KMS-11 (cell line): Measurements from ENCODE around the gene PEX16.

Experiments
- H2AFZ ChIP-seq: fragments of 200-600 bp; sonication (generic); 2 replicates; pipeline ENCODE4 v1.6.1; 2016; ENCODE audit warnings: antibody characterized with exemption, mixed run types, low read depth
- H3K27ac ChIP-seq: fragments of 200-600 bp; sonication (generic); 2 replicates; pipeline ENCODE4 v1.6.1; 2016; ENCODE audit warnings: mild to moderate bottlenecking, mixed run types
- H3K27me3 ChIP-seq: fragments of 200-600 bp; sonication (generic); 2 replicates; pipeline ENCODE4 v1.6.1; 2017; ENCODE audit warnings: mild to moderate bottlenecking, low read depth, mixed run types, moderate library complexity; ENCODE audit not compliant: insufficient read depth
- H3K36me3 ChIP-seq: fragments of 200-600 bp; sonication (generic); 2 replicates; pipeline ENCODE4 v1.6.1; 2017; ENCODE audit warnings: mild to moderate bottlenecking, mixed run types; ENCODE audit not compliant: insufficient read depth
- H3K4me1 ChIP-seq: fragments of 200-600 bp; sonication (generic); 2 replicates; pipeline ENCODE4 v1.6.1; 2016; ENCODE audit warnings: mild to moderate bottlenecking, low read depth, mixed run types; ENCODE audit not compliant: poor library complexity, severe bottlenecking
- H3K4me2 ChIP-seq: fragments of 200-600 bp; sonication (generic); 2 replicates; pipeline ENCODE4 v1.7.0; 2016; ENCODE audit warnings: mild to moderate bottlenecking, mixed run types
- H3K4me3 ChIP-seq: fragments of 200-600 bp; sonication (generic); IDR thresholded peaks from 2 replicates; pipeline ENCODE4 v1.6.1; 2017; ENCODE audit warnings: low read depth, low read length, mixed read lengths; ENCODE audit not compliant: insufficient read depth
- H3K79me2 ChIP-seq: fragments of 200-600 bp; sonication (generic); 2 replicates; pipeline ENCODE4 v1.6.1; 2016; ENCODE audit warnings: low read depth, mixed run types; ENCODE audit not compliant: insufficient read depth
- H3K9ac ChIP-seq: fragments of 200-600 bp; sonication (generic); 2 replicates; pipeline ENCODE4 v1.6.1; 2016; ENCODE audit warnings: mild to moderate bottlenecking, mixed run types
- H4K20me1 ChIP-seq: fragments of 200-600 bp; sonication (generic); 2 replicates; pipeline ENCODE4 v1.6.1; 2016; ENCODE audit warnings: mild to moderate bottlenecking, mixed run types; ENCODE audit not compliant: insufficient read depth
- TF ChIP-seq, protein P1 (sequence below): fragments of 200-600 bp; sonication (generic); conservative IDR thresholded peaks from 2 replicates; pipeline ENCODE4 v1.6.1; 2017; ENCODE audit warnings: low read depth, mild to moderate bottlenecking, antibody characterized with exemption, low read length, moderate library complexity, mixed read lengths

Gene PEX16

GRCh38 chr11:45913942-45914635 is 3.6 kb downstream of the PEX16 start:
- Histone ChIP-seq H3K27me3 (no peaks in the 10 kb centered on the region), H3K9ac (no peak overlapping the region), H3K27ac (no peak overlapping the region), H3K79me2 (peaks cover 14% of the 10 kb centered on the region), H3K4me1 (peaks cover 15% of the 10 kb centered on the region), H3K36me3 (no peaks in the 10 kb centered on the region), H2AFZ (no peak overlapping the region), H4K20me1 (no peaks in the 10 kb centered on the region), H3K4me2 (no peak overlapping the region), H3K4me3 (no peak overlapping the region)
- TF ChIP-seq, protein P1, sequence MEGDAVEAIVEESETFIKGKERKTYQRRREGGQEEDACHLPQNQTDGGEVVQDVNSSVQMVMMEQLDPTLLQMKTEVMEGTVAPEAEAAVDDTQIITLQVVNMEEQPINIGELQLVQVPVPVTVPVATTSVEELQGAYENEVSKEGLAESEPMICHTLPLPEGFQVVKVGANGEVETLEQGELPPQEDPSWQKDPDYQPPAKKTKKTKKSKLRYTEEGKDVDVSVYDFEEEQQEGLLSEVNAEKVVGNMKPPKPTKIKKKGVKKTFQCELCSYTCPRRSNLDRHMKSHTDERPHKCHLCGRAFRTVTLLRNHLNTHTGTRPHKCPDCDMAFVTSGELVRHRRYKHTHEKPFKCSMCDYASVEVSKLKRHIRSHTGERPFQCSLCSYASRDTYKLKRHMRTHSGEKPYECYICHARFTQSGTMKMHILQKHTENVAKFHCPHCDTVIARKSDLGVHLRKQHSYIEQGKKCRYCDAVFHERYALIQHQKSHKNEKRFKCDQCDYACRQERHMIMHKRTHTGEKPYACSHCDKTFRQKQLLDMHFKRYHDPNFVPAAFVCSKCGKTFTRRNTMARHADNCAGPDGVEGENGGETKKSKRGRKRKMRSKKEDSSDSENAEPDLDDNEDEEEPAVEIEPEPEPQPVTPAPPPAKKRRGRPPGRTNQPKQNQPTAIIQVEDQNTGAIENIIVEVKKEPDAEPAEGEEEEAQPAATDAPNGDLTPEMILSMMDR = no peak

DNA sequence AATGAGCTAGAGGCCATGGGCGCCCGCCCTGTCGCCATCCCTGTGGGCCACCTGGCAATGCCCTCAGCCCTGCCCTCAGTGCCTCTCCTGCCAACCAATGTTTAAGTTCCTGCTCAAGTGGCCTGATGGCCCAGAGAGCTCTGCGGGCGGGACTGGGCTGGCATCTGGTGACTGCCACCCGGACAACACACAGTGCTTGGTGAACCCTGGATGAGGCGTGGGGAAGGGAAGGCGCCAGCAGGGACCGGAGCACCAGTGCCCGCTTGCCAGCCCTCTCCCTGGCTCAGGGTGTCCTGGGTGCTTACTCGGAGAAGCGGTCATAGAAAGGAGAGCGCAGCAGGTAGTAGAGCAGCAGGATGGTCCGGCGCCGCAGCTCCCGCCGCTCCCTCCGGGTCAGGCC is 4.2 kb downstream of the PEX16 start:
- Histone ChIP-seq H3K4me1 (peaks cover 11% of the 10 kb centered on the region), H2AFZ (no peak overlapping the region), H4K20me1 (no peaks in the 10 kb centered on the region), H3K4me2 (no peak overlapping the region), H3K9ac (no peak overlapping the region), H3K79me2 (peaks cover 14% of the 10 kb centered on the region), H3K4me3 (no peak overlapping the region), H3K27ac (no peak overlapping the region), H3K36me3 (no peaks in the 10 kb centered on the region), H3K27me3 (no peaks in the 10 kb centered on the region)
- TF ChIP-seq, protein P1 = no peak

DNA sequence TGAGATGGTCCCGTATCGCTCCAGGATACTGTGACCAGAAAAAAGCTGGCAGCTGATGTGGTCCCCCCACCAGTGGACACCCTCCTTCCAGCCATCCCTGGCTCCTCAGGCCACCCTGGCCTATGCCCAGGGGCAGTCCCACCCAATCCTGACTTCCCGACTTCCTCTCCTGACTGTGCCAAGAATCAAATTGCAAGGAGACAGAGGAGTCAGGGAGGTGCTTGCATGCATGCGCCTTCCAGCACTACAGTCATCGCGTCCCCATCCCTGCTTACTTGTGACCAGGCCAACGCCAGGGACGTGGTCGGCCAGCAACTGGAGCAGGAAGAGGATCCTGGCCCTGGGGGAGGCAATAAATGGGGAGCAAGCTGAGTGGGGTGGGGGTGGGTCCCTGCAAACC is 7.1 kb downstream of the PEX16 start:
- TF ChIP-seq, protein P1 = no peak
- H3K9ac ChIP-seq = no peak overlapping the region
- no peaks in the 10 kb centered on the region for H3K79me2 ChIP-seq
- H3K4me1 ChIP-seq = no peaks in the 10 kb centered on the region
- H3K27ac ChIP-seq = no peak overlapping the region
- no peak overlapping the region for H3K4me3 ChIP-seq
- H3K4me2 ChIP-seq = no peak overlapping the region
- H2AFZ ChIP-seq = no peak overlapping the region
- no peaks in the 10 kb centered on the region for H3K36me3 ChIP-seq
- no peaks in the 10 kb centered on the region for H4K20me1 ChIP-seq
- no peaks in the 10 kb centered on the region for H3K27me3 ChIP-seq

DNA sequence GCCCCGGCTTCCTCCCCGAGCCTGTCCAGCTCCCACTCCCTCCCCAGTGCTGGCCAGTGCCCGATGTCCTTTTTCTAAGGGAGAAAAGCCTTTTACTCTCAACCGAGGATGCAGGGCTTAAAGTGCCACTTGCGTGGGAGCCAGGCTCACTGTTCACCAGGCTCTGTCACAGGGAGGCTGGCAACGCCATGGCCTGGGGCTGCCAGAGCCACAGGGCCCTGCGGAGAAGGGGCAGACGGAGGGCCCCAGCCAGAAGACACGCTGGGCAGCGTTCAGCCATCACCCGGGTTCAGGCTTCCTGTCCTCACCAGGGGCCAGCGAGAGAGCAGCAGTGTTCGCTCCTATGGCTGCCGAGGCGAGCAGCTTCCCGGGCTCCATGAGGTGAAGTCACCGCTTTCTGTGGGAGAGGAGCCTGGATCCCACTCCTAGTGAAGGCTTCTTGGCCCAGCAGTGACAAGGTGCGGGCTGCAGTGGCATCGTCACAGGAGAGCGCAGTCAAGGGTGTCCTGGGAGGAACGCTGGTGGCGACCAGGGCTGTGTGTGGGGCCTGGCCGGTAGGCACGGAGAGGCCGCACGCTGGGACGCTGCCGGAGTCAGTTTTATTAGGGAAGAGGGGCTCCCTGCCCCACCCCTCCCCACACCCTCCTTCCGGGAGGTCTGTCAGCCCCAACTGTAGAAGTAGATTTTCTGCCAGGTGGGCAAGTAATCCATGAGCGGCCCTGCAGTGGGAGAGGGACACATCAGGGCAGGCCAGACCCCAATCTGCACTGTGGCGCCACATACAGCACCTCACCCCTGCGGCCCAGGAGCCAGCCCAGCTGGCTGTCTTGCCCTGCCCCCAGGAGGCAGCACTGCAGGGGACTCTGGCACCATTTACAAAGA is 7.8 kb downstream of the PEX16 start:
- H3K4me3 ChIP-seq = no peak overlapping the region
- no peak overlapping the region for H3K27ac ChIP-seq
- H3K9ac ChIP-seq = no peak overlapping the region
- H3K79me2 ChIP-seq = no peaks in the 10 kb centered on the region
- no peaks in the 10 kb centered on the region for H4K20me1 ChIP-seq
- no peaks in the 10 kb centered on the region for H3K27me3 ChIP-seq
- H3K4me1 ChIP-seq = no peaks in the 10 kb centered on the region
- H3K36me3 ChIP-seq = no peaks in the 10 kb centered on the region
- H2AFZ ChIP-seq = no peak overlapping the region
- no peak overlapping the region for H3K4me2 ChIP-seq
- TF ChIP-seq, protein P1 = no peak
